Kidney (tissue), 14 donors: ENCODE measurements around the gene RALGPS1. TPM values are rescaled to one million over a fixed set of nuclear protein-coding genes. Genes with fewer than 3 reads are reported as not detected.

Source experiments
- DNase-seq, 5 donors: peaks; one replicate each; pipeline ENCODE4 v3.0.0-alpha.2; 2013 to 2020
- FAIRE-seq: peaks from 2 replicates; lab custom pipeline; 2012; peaks lifted over from hg19 to GRCh38; lab: Jason Lieb, UNC
- H3K27ac ChIP-seq, 2 donors: one replicate each; pipeline ENCODE4 v1.7.0; 2013; ENCODE audit warnings: low read depth in 2 of 2, low read length in 2 of 2, inconsistent platforms in 1 of 2
- H3K27me3 ChIP-seq: one replicate; pipeline ENCODE4 v1.7.1; 2013; ENCODE audit warnings: low read length, inconsistent platforms; ENCODE audit not compliant: control insufficient read depth, insufficient read depth
- H3K36me3 ChIP-seq, 3 donors: one replicate each; pipeline versions ENCODE4 v1.7.0 to v1.7.1; 2013; ENCODE audit warnings: low read length in 3 of 3, control low read depth in 1 of 3, inconsistent platforms in 1 of 3; ENCODE audit not compliant: insufficient read depth in 3 of 3, control insufficient read depth in 2 of 3
- H3K4me1 ChIP-seq, 3 donors: one replicate each; pipeline versions ENCODE4 v1.7.0 to v1.7.1; 2013; ENCODE audit warnings: low read length in 3 of 3, inconsistent platforms in 1 of 3, low read depth in 1 of 3; ENCODE audit not compliant: control insufficient read depth in 2 of 3, insufficient read depth in 2 of 3
- H3K4me3 ChIP-seq, 3 donors: one replicate each; pipeline versions ENCODE4 v1.7.0 to v1.8.1; 2013; ENCODE audit warnings: low read length in 3 of 3, control low read depth in 1 of 3, inconsistent platforms in 1 of 3
- H3K9ac ChIP-seq, 3 donors: one replicate each; pipeline versions ENCODE4 v1.7.0 to v1.7.1; 2013; ENCODE audit warnings: low read length in 3 of 3, control low read depth in 1 of 3, inconsistent platforms in 1 of 3
- H3K9me3 ChIP-seq, 3 donors: one replicate each; pipeline versions ENCODE4 v1.7.0 to v1.7.1; 2013; ENCODE audit warnings: low read length in 3 of 3, control low read depth in 1 of 3, inconsistent platforms in 1 of 3; ENCODE audit not compliant: control insufficient read depth in 2 of 3, insufficient read depth in 1 of 3
- CTCF ChIP-seq: IDR thresholded peaks from 3 replicates; pipeline ENCODE4 v1.5.1; 2012; ENCODE audit warnings: mild to moderate bottlenecking, moderate library complexity, borderline replicate concordance; ENCODE audit not compliant: insufficient read depth; ENCODE audit errors: extremely low read depth
- intact Hi-C: fragments of 100-400 bp; cut with DNase I; formaldehyde crosslinking; loops from one replicate; pipeline ENCODE4 v1.11.1; 2022
- polyA plus RNA-seq: library from polyadenylated mRNA; stranded (reverse); fragments of 350-450 nt; fragmentation: Illumina TruSeq; extraction: RNeasy Lipid Tissue Mini Kit (QIAGEN cat#74804); gene quantifications from one replicate; pipeline ENCODE4 v1.2.3, GENCODE V29; 2014; ENCODE audit warnings: low read depth, low replicate concordance; ENCODE audit not compliant: insufficient read depth
- total RNA-seq: library from RNA; stranded (reverse); fragmentation: NEBNext Ultra II Directional; extraction: Animal tissue kit (Norgen Biotek cat#: 25700); gene quantifications from one replicate; pipeline ENCODE4 v1.2.1, GENCODE V29; 2021
- donor health status: control.
- donor health status: control.
- donor health status: control.
- donor health status: control.
- donor health status: control.
- donor health status: DM: yes; HTN: yes; CAD: no.
- donor health status: Normal renal cell carcinoma (clear cell type).

Gene RALGPS1
- total and polyA plus RNA-seq, 2 donors from 2014 or later, result 9.4 to 25.2 TPM

- intact Hi-C loops, result no loop called here
- no peaks in the 10 kb centered on the region for H3K9me3 ChIP-seq
- DNase-seq (peak in 1 of 5 donors; percentile 1), FAIRE-seq (no peak)
- H3K9ac ChIP-seq, result no peak overlapping the region
- H3K36me3 ChIP-seq, result peaks cover 0 to 2% (median 0%) of the 10 kb centered on the region in 3 donors
- TF ChIP-seq CTCF, result no peak
- H3K4me1 ChIP-seq, result peaks cover 0 to 2% (median 0%) of the 10 kb centered on the region in 3 donors
- H3K27me3 ChIP-seq, result no peaks in the 10 kb centered on the region
- no peak overlapping the region for H3K27ac ChIP-seq
- H3K4me3 ChIP-seq, result no peak overlapping the region
Measured at GRCh38 chr9:127085186-127085585, 170.6 kb downstream of the RALGPS1 start.

- DNase-seq (no peak), FAIRE-seq (no peak)
- Histone ChIP-seq H3K27me3 (no peaks in the 10 kb centered on the region), H3K4me1 (peaks cover 0 to 2% (median 0%) of the 10 kb centered on the region in 3 donors), H3K36me3 (peaks cover 0 to 6% (median 5%) of the 10 kb centered on the region in 3 donors), H3K9me3 (no peaks in the 10 kb centered on the region), H3K9ac (no peak overlapping the region), H3K4me3 (no peak overlapping the region), H3K27ac (no peak overlapping the region)
- intact Hi-C loops, result no loop called here
- no peak for TF ChIP-seq CTCF
Measured at GRCh38 chr9:127086771-127087170, 172.2 kb downstream of the RALGPS1 start.

GRCh38 chr9:127087411-127087810 is 172.8 kb downstream of the RALGPS1 start:
- DNase-seq (no peak), FAIRE-seq (no peak)
- intact Hi-C loops, result no loop called here
- Histone ChIP-seq H3K27me3 (no peaks in the 10 kb centered on the region), H3K36me3 (peaks cover 0 to 8% (median 6%) of the 10 kb centered on the region in 3 donors), H3K4me1 (peaks cover 0 to 2% (median 0%) of the 10 kb centered on the region in 3 donors), H3K27ac (no peak overlapping the region), H3K9ac (no peak overlapping the region), H3K4me3 (no peak overlapping the region), H3K9me3 (no peaks in the 10 kb centered on the region)
- TF ChIP-seq CTCF, result no peak

GRCh38 chr9:127087836-127088235 is 173.3 kb downstream of the RALGPS1 start:
- no peak for FAIRE-seq
- intact Hi-C loops, result no loop called here
- H3K9ac ChIP-seq, result no peak overlapping the region
- H3K9me3 ChIP-seq, result no peaks in the 10 kb centered on the region
- H3K27me3 ChIP-seq, result no peaks in the 10 kb centered on the region
- peaks cover 0 to 2% (median 0%) of the 10 kb centered on the region in 3 donors for H3K4me1 ChIP-seq
- no peak for TF ChIP-seq CTCF
- no peak overlapping the region for H3K27ac ChIP-seq
- peaks cover 0 to 8% (median 6%) of the 10 kb centered on the region in 3 donors for H3K36me3 ChIP-seq
- no peak for DNase-seq
- no peak overlapping the region for H3K4me3 ChIP-seq
